ENCODE measurements around the gene PRODH.
"Not testable (repeated sequence)": the region's sequence is repeated elsewhere in the genome, so short reads cannot be mapped to it uniquely, and the experiment has no call there.

The PRODH gene

GRCh38 chr22:18934688-18935087 is 1.4 kb downstream of the PRODH start:
- H3K27me3 ChIP-seq (ENCODE audit: insufficient read depth, low read length); H2AFZ ChIP-seq (ENCODE audit: insufficient read depth, low read length, poor library complexity); H3K18ac ChIP-seq (ENCODE audit: low read length); H4K8ac ChIP-seq (ENCODE audit: low read depth, low read length); H2AK5ac ChIP-seq (ENCODE audit: low read length); H2BK120ac ChIP-seq (ENCODE audit: insufficient read depth, low read length, poor library complexity); H3K36me3 ChIP-seq (ENCODE audit: control insufficient read depth in 1 of 2, insufficient read depth in 2 of 2, low read length in 2 of 2); H4K91ac ChIP-seq (ENCODE audit: low read depth, low read length); H3K79me1 ChIP-seq (ENCODE audit: low read length); H3K4ac ChIP-seq (ENCODE audit: low read depth, low read length); H2BK5ac ChIP-seq (ENCODE audit: low read depth, low read length, poor library complexity); H3K9ac ChIP-seq (ENCODE audit: low read length); H3K4me2 ChIP-seq (ENCODE audit: low read length); H3K27ac ChIP-seq (ENCODE audit: low read depth, low read length); H3K4me3 ChIP-seq (ENCODE audit: low read depth, low read length); DNase-seq; H3K23ac ChIP-seq (ENCODE audit: low read length); H3K79me2 ChIP-seq (ENCODE audit: control insufficient read depth, insufficient read depth, low read length, poor library complexity); H3K9me3 ChIP-seq (ENCODE audit: insufficient read depth, low read depth, low read length); H4K12ac ChIP-seq (ENCODE audit: low read depth, low read length); H3K14ac ChIP-seq (ENCODE audit: low read length); H2BK12ac ChIP-seq (ENCODE audit: low read length); H3K4me1 ChIP-seq (ENCODE audit: control insufficient read depth in 1 of 2, insufficient read depth in 2 of 2, low read length in 2 of 2): not testable (repeated sequence)
- WGBS (ENCODE audit: extremely low coverage, insufficient coverage, insufficient read length), result no CpG with 5 or more reads among the region's 7 CpGs

GRCh38 chr22:18933914-18934313 is 2.2 kb downstream of the PRODH start:
- H2BK120ac ChIP-seq (ENCODE audit: insufficient read depth, low read length, poor library complexity), result no peak overlapping the region
- no peaks in the 10 kb centered on the region for H3K9me3 ChIP-seq (ENCODE audit: insufficient read depth, low read depth, low read length)
- no peaks in the 10 kb centered on the region for H3K36me3 ChIP-seq (ENCODE audit: control insufficient read depth in 1 of 2, insufficient read depth in 2 of 2, low read length in 2 of 2)
- no peak overlapping the region for H3K4ac ChIP-seq (ENCODE audit: low read depth, low read length)
- H3K18ac ChIP-seq (ENCODE audit: low read length), result no peak overlapping the region
- no peak overlapping the region for H3K23ac ChIP-seq (ENCODE audit: low read length)
- no peak overlapping the region for H3K14ac ChIP-seq (ENCODE audit: low read length)
- H2AK5ac ChIP-seq (ENCODE audit: low read length), result no peak overlapping the region
- H2AFZ ChIP-seq (ENCODE audit: insufficient read depth, low read length, poor library complexity), result no peak overlapping the region
- no peak overlapping the region for H4K8ac ChIP-seq (ENCODE audit: low read depth, low read length)
- H3K79me1 ChIP-seq (ENCODE audit: low read length), result no peaks in the 10 kb centered on the region
- no peaks in the 10 kb centered on the region for H3K27me3 ChIP-seq (ENCODE audit: insufficient read depth, low read length)
- no peaks in the 10 kb centered on the region for H3K4me1 ChIP-seq (ENCODE audit: control insufficient read depth in 1 of 2, insufficient read depth in 2 of 2, low read length in 2 of 2)
- DNase-seq, result no peak
- H2BK12ac ChIP-seq (ENCODE audit: low read length), result no peak overlapping the region
- no peaks in the 10 kb centered on the region for H3K79me2 ChIP-seq (ENCODE audit: control insufficient read depth, insufficient read depth, low read length, poor library complexity)
- H3K4me3 ChIP-seq (ENCODE audit: low read depth, low read length), result no peak overlapping the region
- no peak overlapping the region for H3K27ac ChIP-seq (ENCODE audit: low read depth, low read length)
- H4K91ac ChIP-seq (ENCODE audit: low read depth, low read length), result no peak overlapping the region
- H3K4me2 ChIP-seq (ENCODE audit: low read length), result no peak overlapping the region
- H2BK5ac ChIP-seq (ENCODE audit: low read depth, low read length, poor library complexity), result no peak overlapping the region
- no CpG with 5 or more reads among the region's 7 CpGs for WGBS (ENCODE audit: extremely low coverage, insufficient coverage, insufficient read length)
- H3K9ac ChIP-seq (ENCODE audit: low read length), result no peak overlapping the region
- no peak overlapping the region for H4K12ac ChIP-seq (ENCODE audit: low read depth, low read length)

- no peak overlapping the region for H3K9ac ChIP-seq (ENCODE audit: low read length)
- no peak overlapping the region for H4K8ac ChIP-seq (ENCODE audit: low read depth, low read length)
- no peak overlapping the region for H2AFZ ChIP-seq (ENCODE audit: insufficient read depth, low read length, poor library complexity)
- H3K18ac ChIP-seq (ENCODE audit: low read length), result no peak overlapping the region
- H3K23ac ChIP-seq (ENCODE audit: low read length), result no peak overlapping the region
- H4K12ac ChIP-seq (ENCODE audit: low read depth, low read length), result no peak overlapping the region
- H3K4me3 ChIP-seq (ENCODE audit: low read depth, low read length), result no peak overlapping the region
- no peak overlapping the region for H3K4me2 ChIP-seq (ENCODE audit: low read length)
- no peaks in the 10 kb centered on the region for H3K36me3 ChIP-seq (ENCODE audit: control insufficient read depth in 1 of 2, insufficient read depth in 2 of 2, low read length in 2 of 2)
- no peak overlapping the region for H3K27ac ChIP-seq (ENCODE audit: low read depth, low read length)
- H2BK5ac ChIP-seq (ENCODE audit: low read depth, low read length, poor library complexity), result no peak overlapping the region
- H2BK120ac ChIP-seq (ENCODE audit: insufficient read depth, low read length, poor library complexity), result no peak overlapping the region
- H3K4me1 ChIP-seq (ENCODE audit: control insufficient read depth in 1 of 2, insufficient read depth in 2 of 2, low read length in 2 of 2), result no peaks in the 10 kb centered on the region
- H3K14ac ChIP-seq (ENCODE audit: low read length), result no peak overlapping the region
- no peaks in the 10 kb centered on the region for H3K9me3 ChIP-seq (ENCODE audit: insufficient read depth, low read depth, low read length)
- H3K4ac ChIP-seq (ENCODE audit: low read depth, low read length), result no peak overlapping the region
- H4K91ac ChIP-seq (ENCODE audit: low read depth, low read length), result no peak overlapping the region
- WGBS (ENCODE audit: extremely low coverage, insufficient coverage, insufficient read length), result no CpG with 5 or more reads among the region's 16 CpGs
- no peaks in the 10 kb centered on the region for H3K79me2 ChIP-seq (ENCODE audit: control insufficient read depth, insufficient read depth, low read length, poor library complexity)
- no peaks in the 10 kb centered on the region for H3K27me3 ChIP-seq (ENCODE audit: insufficient read depth, low read length)
- H2BK12ac ChIP-seq (ENCODE audit: low read length), result no peak overlapping the region
- DNase-seq, result no peak
- no peak overlapping the region for H2AK5ac ChIP-seq (ENCODE audit: low read length)
- H3K79me1 ChIP-seq (ENCODE audit: low read length), result no peaks in the 10 kb centered on the region
Observed at GRCh38 chr22:18931905-18932652, 4.0 kb downstream of the PRODH start.

- WGBS (ENCODE audit: extremely low coverage, insufficient coverage, insufficient read length), result no CpG with 5 or more reads among the region's 5 CpGs
- Histone ChIP-seq H4K91ac (ENCODE audit: low read depth, low read length) (no peak overlapping the region), H2AFZ (ENCODE audit: insufficient read depth, low read length, poor library complexity) (no peak overlapping the region), H2BK5ac (ENCODE audit: low read depth, low read length, poor library complexity) (no peak overlapping the region), H4K12ac (ENCODE audit: low read depth, low read length) (no peak overlapping the region), H3K9me3 (ENCODE audit: insufficient read depth, low read depth, low read length) (no peaks in the 10 kb centered on the region), H2BK120ac (ENCODE audit: insufficient read depth, low read length, poor library complexity) (no peak overlapping the region), H3K79me1 (ENCODE audit: low read length) (no peaks in the 10 kb centered on the region), H2BK12ac (ENCODE audit: low read length) (no peak overlapping the region), H3K27me3 (ENCODE audit: insufficient read depth, low read length) (no peaks in the 10 kb centered on the region), H3K27ac (ENCODE audit: low read depth, low read length) (no peak overlapping the region), H3K4ac (ENCODE audit: low read depth, low read length) (no peak overlapping the region), H3K79me2 (ENCODE audit: control insufficient read depth, insufficient read depth, low read length, poor library complexity) (no peaks in the 10 kb centered on the region), H4K8ac (ENCODE audit: low read depth, low read length) (no peak overlapping the region), H3K23ac (ENCODE audit: low read length) (no peak overlapping the region), H3K4me2 (ENCODE audit: low read length) (no peak overlapping the region), H3K9ac (ENCODE audit: low read length) (no peak overlapping the region), H3K18ac (ENCODE audit: low read length) (no peak overlapping the region), H3K4me3 (ENCODE audit: low read depth, low read length) (no peak overlapping the region), H2AK5ac (ENCODE audit: low read length) (no peak overlapping the region), H3K36me3 (ENCODE audit: control insufficient read depth in 1 of 2, insufficient read depth in 2 of 2, low read length in 2 of 2) (no peaks in the 10 kb centered on the region), H3K14ac (ENCODE audit: low read length) (no peak overlapping the region), H3K4me1 (ENCODE audit: control insufficient read depth in 1 of 2, insufficient read depth in 2 of 2, low read length in 2 of 2) (no peaks in the 10 kb centered on the region)
- DNase-seq, result no peak
Observed at GRCh38 chr22:18929459-18929858, 6.6 kb downstream of the PRODH start.
